T-helper 2 cell treated with Interferon-gamma antibody and Interleukin-4, amounts not matched to agents 5 μg/mL and 100 μg/mL, for 36 hours (primary cell): Measurements from ENCODE around the gene P2RX1.

Source experiments
- DNase-seq: peaks from one replicate; pipeline ENCODE4 v3.0.0; 2021; ENCODE audit warnings: low spot score
- H3K27ac Mint-ChIP-seq: one replicate; pipeline ENCODE4 v1.8.0; 2021; ENCODE audit warnings: mild to moderate bottlenecking, mixed read lengths
- H3K27me3 Mint-ChIP-seq: one replicate; pipeline ENCODE4 v1.8.0; 2021; ENCODE audit warnings: low read depth, mixed read lengths
- H3K36me3 Mint-ChIP-seq: one replicate; pipeline ENCODE4 v1.8.0; 2021; ENCODE audit warnings: low read depth, mixed read lengths
- H3K4me1 Mint-ChIP-seq: one replicate; pipeline ENCODE4 v1.8.0; 2021; ENCODE audit warnings: low read depth, mixed read lengths
- H3K4me3 Mint-ChIP-seq: one replicate; pipeline ENCODE4 v1.8.0; 2022; ENCODE audit warnings: mild to moderate bottlenecking, moderate library complexity, mixed read lengths
- H3K9me3 Mint-ChIP-seq: one replicate; pipeline ENCODE4 v1.8.0; 2021; ENCODE audit warnings: mixed read lengths

The P2RX1 gene

GRCh38 chr17:3944485-3945388 lies 28.5 kb upstream of the P2RX1 start:
- Mint-ChIP-seq H3K4me1 (no peaks in the 10 kb centered on the region), H3K9me3 (no peaks in the 10 kb centered on the region), H3K27me3 (no peaks in the 10 kb centered on the region), H3K36me3 (peaks cover 53% of the 10 kb centered on the region), H3K27ac (no peak overlapping the region), H3K4me3 (no peak overlapping the region)
- no peak for DNase-seq

- no peaks in the 10 kb centered on the region for H3K27me3 Mint-ChIP-seq
- no peak overlapping the region for H3K27ac Mint-ChIP-seq
- H3K4me3 Mint-ChIP-seq, result no peak overlapping the region
- H3K9me3 Mint-ChIP-seq, result no peaks in the 10 kb centered on the region
- no peak for DNase-seq
- no peaks in the 10 kb centered on the region for H3K4me1 Mint-ChIP-seq
- H3K36me3 Mint-ChIP-seq, result peaks cover 56% of the 10 kb centered on the region
Observed at GRCh38 chr17:3943240-3943891, 27.1 kb upstream of the P2RX1 start.

GRCh38 chr17:3940965-3941698 lies 24.9 kb upstream of the P2RX1 start:
- H3K27ac Mint-ChIP-seq, result no peak overlapping the region
- H3K9me3 Mint-ChIP-seq, result no peaks in the 10 kb centered on the region
- no peaks in the 10 kb centered on the region for H3K4me1 Mint-ChIP-seq

GRCh38 chr17:3937359-3937758 lies 21.1 kb upstream of the P2RX1 start:
- Mint-ChIP-seq H3K4me1 (no peaks in the 10 kb centered on the region), H3K36me3 (peaks cover 61% of the 10 kb centered on the region), H3K27ac (peak overlapping the region; percentile 14), H3K4me3 (no peak overlapping the region), H3K9me3 (no peaks in the 10 kb centered on the region), H3K27me3 (no peaks in the 10 kb centered on the region)
- DNase-seq, result no peak

More at GRCh38 chr17:3940965-3941698, 24.9 kb upstream of the P2RX1 start:
- no peaks in the 10 kb centered on the region for H3K27me3 Mint-ChIP-seq
- DNase-seq, result no peak
- H3K4me3 Mint-ChIP-seq, result no peak overlapping the region
- peaks cover 63% of the 10 kb centered on the region for H3K36me3 Mint-ChIP-seq

GRCh38 chr17:3935825-3936355 lies 19.6 kb upstream of the P2RX1 start:
- Mint-ChIP-seq H3K4me1 (no peaks in the 10 kb centered on the region), H3K9me3 (no peaks in the 10 kb centered on the region), H3K27me3 (no peaks in the 10 kb centered on the region), H3K4me3 (no peak overlapping the region), H3K27ac (no peak overlapping the region), H3K36me3 (peaks cover 63% of the 10 kb centered on the region)
- no peak for DNase-seq

- Mint-ChIP-seq H3K27me3 (no peaks in the 10 kb centered on the region), H3K9me3 (no peaks in the 10 kb centered on the region), H3K36me3 (peaks cover 58% of the 10 kb centered on the region), H3K27ac (no peak overlapping the region), H3K4me1 (no peaks in the 10 kb centered on the region), H3K4me3 (no peak overlapping the region)
- DNase-seq, result no peak
Observed at GRCh38 chr17:3935140-3935542, 18.9 kb upstream of the P2RX1 start.

- Mint-ChIP-seq H3K27me3 (no peaks in the 10 kb centered on the region), H3K9me3 (no peaks in the 10 kb centered on the region), H3K27ac (no peak overlapping the region), H3K36me3 (peaks cover 41% of the 10 kb centered on the region), H3K4me3 (no peak overlapping the region), H3K4me1 (no peaks in the 10 kb centered on the region)
- no peak for DNase-seq
Observed at GRCh38 chr17:3929764-3930163, 13.5 kb upstream of the P2RX1 start.

GRCh38 chr17:3929181-3929580 lies 12.9 kb upstream of the P2RX1 start:
- Mint-ChIP-seq H3K36me3 (peaks cover 40% of the 10 kb centered on the region), H3K4me1 (no peaks in the 10 kb centered on the region), H3K9me3 (no peaks in the 10 kb centered on the region), H3K27me3 (no peaks in the 10 kb centered on the region), H3K27ac (no peak overlapping the region), H3K4me3 (no peak overlapping the region)
- DNase-seq, result no peak

- Mint-ChIP-seq H3K4me3 (no peak overlapping the region), H3K27me3 (no peaks in the 10 kb centered on the region), H3K27ac (no peak overlapping the region), H3K36me3 (peaks cover 41% of the 10 kb centered on the region), H3K9me3 (no peaks in the 10 kb centered on the region), H3K4me1 (no peaks in the 10 kb centered on the region)
- DNase-seq, result no peak
Observed at GRCh38 chr17:3928406-3928805, 12.1 kb upstream of the P2RX1 start.

GRCh38 chr17:3927628-3928340 lies 11.5 kb upstream of the P2RX1 start:
- no peaks in the 10 kb centered on the region for H3K4me1 Mint-ChIP-seq
- DNase-seq, result no peak
- H3K4me3 Mint-ChIP-seq, result no peak overlapping the region
- peak overlapping the region; percentile 31 for H3K27ac Mint-ChIP-seq
- H3K27me3 Mint-ChIP-seq, result no peaks in the 10 kb centered on the region
- H3K9me3 Mint-ChIP-seq, result no peaks in the 10 kb centered on the region
- peaks cover 39% of the 10 kb centered on the region for H3K36me3 Mint-ChIP-seq

- Mint-ChIP-seq H3K27me3 (no peaks in the 10 kb centered on the region), H3K4me1 (no peaks in the 10 kb centered on the region), H3K4me3 (no peak overlapping the region), H3K27ac (no peak overlapping the region), H3K36me3 (peaks cover 33% of the 10 kb centered on the region), H3K9me3 (no peaks in the 10 kb centered on the region)
- no peak for DNase-seq
Observed at GRCh38 chr17:3926860-3927627, 10.8 kb upstream of the P2RX1 start.

- Mint-ChIP-seq H3K9me3 (no peaks in the 10 kb centered on the region), H3K4me3 (no peak overlapping the region), H3K27ac (no peak overlapping the region), H3K27me3 (no peaks in the 10 kb centered on the region), H3K4me1 (no peaks in the 10 kb centered on the region), H3K36me3 (peaks cover 25% of the 10 kb centered on the region)
- no peak for DNase-seq
Observed at GRCh38 chr17:3925684-3926485, 9.6 kb upstream of the P2RX1 start.
